Measurements from ENCODE around the gene CA10.

Gene CA10

DNA sequence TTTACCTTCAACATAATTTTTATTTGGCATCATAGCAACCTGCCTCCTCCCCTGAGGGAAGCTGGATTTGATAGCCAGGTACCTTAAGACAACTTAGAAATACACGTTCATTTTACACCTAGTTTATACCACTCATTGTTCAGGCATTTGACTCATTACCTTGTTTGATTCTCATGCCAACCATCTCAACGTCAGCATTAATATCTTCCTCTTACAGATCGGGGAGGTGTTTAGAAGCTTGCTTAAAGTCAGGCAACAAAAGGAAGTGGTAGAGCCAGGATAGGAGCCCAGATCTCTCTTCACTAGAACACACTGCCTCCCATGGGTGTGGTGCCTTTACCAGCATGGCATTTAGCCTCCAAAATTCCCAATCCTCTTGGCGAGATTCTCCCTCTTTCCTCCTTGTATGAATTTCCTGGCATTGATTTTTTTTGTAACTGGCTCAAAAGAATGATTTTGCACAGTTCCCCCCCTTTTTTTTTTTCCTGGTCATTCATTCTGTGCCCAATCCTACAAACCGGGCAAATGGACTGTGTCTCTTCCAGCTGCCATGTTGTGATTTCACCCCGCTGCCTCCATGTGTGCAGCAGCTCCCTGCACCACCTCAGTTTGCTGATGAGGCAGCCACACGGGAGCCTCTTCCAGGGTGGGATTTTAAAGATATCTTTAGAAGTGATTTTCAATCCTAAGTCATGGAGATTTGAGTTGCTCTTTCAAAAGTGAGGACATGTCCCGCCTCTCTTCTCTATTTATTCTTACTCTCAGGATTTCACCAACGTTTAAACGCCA is 514.6 kb downstream of the CA10 start:
- no peak for DNase-seq (ENCODE audit: low read depth)

DNA sequence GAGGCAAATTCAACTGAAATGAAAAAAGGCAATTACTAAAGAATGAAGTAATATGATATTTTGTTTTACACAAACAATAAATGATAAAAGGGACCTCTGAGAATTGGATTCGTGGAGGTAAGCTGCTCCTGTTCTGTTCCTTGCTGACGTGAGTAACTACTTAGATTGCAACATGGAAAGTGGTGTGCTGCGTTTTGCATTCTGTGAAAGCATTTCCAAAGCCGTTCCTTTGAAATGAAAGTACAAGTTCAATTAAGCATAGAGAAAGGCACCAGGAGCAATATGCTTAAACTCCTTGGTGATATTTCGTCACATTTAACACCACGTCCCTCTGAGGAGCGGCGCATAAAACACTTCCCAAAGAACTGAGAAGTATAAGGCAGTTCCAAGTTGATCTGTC is 516.5 kb downstream of the CA10 start:
- DNase-seq (ENCODE audit: low read depth), result no peak

DNA sequence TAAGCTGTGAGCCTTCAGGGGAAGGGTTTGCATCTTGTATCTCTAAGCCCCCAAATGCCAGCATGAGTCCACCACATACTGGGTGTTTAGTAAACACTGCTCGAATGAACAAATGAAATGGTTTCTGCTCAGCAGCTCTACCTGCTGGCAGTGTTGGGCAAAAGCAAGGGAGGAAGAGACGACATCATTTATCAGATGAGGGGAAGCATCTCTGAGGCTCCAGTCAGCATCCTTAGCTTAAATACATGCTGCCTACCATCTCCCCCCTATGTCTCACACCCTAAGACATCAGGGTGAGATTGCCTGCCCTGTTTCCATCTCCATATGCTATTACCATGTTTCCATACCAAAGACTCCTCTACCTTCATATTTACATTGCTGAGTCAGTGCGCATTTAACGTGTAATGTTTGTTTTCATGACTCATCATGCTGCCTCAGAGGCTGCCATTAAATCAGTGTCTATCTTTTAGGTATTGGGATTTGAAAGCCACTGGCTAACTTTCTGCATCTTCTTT is 518.3 kb downstream of the CA10 start:
- no peak for DNase-seq (ENCODE audit: low read depth)

DNA sequence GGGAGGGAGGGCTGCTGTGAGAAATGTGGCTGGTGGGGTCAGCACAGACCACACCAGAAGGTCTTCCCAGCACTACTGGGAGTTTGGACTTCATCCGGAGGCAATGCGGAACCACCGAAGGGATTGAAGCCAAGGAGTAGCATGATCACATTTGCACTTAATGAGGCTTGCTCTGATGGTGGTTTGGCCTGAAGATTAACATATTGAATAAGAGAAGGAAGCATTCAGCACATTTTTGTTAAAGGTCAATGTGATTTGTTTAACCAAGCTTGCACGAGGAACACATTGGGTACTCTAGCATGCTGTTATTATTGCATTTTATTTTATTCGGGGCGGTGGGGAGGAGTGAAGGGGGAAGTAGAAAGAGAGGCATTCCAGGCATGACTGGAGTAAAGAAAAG is 519.5 kb downstream of the CA10 start:
- DNase-seq (ENCODE audit: low read depth), result no peak

DNA sequence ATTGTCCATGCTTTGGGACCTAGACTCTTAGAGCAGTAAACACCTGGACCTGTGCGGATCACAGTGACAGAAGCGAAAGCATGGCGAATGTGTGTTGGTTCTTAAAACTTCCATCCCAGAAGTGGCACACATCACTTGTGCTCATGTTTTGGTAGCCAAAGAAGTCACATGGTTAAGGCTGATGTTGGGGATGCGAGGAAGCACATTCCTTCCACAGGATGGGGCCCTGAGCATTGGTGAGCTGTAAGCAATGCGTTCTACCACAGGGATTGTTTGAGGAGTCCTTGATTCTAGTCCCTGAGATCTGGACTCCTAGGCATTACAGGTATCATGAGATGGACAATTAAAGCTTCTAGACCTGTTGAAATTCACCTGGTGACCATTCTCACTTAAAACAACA is 522.2 kb downstream of the CA10 start:
- DNase-seq (ENCODE audit: low read depth), result no peak

DNA sequence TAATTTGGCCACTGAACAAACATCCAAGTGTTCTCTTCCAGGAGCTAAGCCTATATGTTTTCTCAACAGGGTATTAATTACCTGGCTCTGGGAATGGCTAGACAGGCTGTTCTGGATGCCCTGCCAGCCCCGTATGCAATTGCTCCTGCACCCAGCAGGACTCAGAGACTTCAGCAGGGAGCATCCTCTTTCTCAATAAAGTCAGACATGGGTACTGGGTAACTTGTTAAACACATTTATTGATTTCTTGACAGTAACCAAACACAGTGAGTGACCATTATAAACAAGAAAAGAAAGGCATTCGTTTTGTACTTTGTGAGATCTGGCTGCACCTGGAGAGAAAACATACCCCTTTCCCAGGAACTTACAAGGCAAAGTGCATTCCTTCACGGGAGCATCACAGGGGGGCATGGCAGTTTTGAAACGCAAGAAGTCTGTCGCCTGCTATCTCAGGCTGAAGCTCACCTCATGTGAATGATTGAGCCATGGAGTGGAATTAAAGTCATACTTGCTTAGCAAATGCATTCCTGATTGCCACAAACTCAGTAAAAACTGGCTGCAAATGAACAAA is 528.3 kb downstream of the CA10 start:
- DNase-seq (ENCODE audit: low read depth), result no peak

DNA sequence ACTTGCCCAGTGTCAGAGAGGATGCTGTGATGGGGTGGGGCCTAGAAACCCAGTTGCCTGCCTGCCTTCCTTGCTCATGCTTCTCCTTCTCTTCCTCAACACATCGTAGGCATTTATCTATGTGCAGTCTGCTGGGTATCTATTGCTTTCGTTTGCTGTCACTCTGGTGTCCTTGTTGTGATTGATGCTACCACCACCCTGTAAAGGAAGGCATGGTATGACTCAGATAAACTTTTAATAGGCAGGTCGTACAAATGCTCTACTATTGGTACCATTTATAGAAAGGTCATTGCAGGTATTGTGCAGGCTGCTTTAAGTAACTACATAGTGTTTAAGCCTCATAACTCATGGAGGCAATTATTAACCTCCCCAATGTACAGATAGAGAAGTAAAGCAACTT is 529.3 kb downstream of the CA10 start:
- no peak for DNase-seq (ENCODE audit: low read depth)

DNA sequence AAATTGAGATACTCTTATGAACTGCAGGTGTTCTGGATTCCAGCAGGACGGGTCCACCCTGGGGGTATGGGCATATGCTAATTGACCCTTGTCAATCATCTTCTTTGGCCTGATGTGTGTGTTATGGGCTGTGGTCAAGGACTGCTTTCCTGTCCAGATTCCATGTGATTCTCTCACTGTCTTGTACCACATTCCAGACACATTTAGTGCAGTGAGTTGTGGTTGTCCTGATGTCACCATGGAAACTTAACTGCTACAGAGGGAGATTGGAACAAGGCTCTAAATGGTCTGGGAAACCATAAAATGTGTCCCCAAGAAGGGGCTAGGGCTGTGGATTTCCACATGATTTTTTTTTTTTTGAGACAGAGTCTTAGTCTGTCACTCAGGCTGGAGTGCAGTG is 530.7 kb downstream of the CA10 start:
- no peak for DNase-seq (ENCODE audit: low read depth)

DNA sequence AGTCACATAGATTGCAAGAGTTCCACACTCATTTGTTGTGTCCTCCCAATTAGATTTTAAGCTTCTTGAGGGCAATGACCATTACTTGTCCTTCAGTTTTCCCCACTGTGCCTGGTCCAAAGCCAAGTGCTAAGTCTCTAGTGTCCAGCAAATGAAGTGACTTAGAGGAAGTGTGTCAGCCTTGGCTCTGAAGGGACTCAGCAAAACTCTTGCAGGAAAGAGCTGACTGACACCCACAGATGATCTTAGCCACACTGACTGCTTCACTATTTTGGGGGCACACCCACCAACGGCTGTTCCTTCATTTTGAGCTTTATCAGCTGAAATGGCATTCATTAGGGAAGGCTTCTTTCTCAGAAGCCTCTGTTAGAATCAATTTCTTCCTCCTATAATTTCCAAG is 540.0 kb downstream of the CA10 start:
- DNase-seq (ENCODE audit: low read depth), result no peak

DNA sequence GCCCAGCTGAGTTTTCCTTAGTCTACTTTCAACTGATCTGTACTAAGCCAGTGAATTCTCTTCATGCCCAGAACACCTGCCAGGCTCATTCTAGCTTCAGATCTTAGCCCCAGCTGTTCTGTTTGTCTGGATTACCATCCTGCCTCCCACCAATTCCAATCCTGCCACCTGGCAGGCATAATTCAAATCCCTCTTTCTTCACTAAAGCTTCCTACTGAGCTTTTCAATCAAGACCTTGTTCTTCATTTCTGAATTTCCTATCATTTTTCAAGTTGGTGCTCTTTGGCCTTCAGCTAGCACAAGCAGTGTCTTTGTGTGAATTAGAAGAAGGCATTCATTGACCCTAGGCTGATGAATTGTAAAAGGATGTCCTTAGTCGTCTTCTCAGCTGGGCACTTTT is 540.5 kb downstream of the CA10 start:
- DNase-seq (ENCODE audit: low read depth), result no peak

DNA sequence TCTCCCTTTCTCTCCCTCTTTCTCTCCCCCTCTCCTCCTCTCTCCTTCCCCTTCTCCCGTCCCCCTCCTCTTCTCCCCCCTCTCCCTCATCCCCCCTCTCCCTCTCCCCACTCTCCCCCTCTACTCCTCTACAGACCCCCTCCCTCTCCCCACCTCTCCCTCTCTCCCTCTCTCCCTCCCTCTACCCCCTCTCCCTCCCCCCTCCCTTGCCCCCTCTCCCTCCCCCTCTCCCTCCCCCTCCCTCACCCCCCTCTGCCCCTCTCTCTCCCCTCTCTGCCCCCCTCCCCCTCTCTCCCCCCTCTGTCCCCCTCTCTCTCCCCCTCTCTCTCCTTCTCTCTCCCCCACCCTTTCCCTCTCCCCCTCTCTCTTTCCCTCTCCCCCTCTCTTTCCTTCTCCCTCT is 545.3 kb downstream of the CA10 start:
- no peak for DNase-seq (ENCODE audit: low read depth)

DNA sequence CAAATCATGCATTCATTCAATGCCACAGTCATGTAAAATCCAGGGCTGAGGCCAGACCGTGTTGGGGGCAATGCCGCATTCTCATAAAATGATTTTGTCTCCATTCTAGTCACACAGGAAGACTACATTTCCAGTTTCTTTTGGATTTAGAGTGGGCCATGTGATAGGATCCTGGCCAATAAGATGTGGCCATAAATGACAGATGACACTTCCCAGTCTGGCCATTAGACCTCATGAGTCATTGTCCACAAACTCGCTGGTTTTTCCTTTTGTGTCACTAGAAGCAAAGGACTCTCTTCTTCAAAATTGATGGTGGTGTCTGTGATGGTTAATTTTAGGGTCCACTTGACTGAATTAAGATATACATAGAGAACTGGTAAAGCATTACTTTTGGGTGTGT is 545.8 kb downstream of the CA10 start:
- DNase-seq (ENCODE audit: low read depth), result no peak

DNA sequence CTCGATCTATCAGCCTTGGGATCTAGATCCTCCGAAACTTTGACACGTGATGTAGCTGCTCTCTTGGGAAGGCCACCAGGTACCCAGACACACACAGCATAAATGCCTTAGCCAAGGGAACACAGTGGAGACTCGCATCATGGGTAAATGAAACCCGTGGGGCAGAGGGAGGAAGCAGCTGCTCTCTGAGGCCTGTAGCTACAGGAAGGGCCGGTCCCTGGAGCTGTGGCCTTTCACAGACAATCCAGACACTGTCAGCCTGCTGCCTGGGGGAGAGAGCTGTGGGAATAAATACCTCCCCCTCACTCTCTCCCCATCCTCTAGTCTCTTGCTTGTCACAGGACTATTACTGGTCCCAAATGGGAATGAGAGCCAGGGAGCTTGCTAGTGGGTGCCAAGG is 546.9 kb downstream of the CA10 start:
- no peak for DNase-seq (ENCODE audit: low read depth)

DNA sequence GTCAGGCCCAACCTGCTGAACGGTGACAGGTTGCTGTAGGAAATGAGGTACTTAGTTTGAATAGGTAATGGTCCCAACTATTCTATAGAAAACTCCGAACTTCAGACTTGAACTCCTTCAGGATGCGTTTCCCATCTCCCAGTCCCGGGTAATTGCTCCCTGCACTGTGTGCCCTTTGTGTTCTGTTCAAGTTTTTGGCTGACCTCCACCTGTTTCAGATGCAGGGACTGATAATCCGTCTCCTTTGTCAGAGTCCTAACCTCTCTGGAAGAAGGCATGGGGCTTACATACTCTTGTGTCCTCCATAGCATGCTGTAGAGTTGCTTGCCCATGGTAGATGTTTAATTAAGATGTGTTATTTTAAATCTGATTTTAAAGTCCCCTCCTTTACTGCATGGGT is 547.7 kb downstream of the CA10 start:
- no peak for DNase-seq (ENCODE audit: low read depth)

DNA sequence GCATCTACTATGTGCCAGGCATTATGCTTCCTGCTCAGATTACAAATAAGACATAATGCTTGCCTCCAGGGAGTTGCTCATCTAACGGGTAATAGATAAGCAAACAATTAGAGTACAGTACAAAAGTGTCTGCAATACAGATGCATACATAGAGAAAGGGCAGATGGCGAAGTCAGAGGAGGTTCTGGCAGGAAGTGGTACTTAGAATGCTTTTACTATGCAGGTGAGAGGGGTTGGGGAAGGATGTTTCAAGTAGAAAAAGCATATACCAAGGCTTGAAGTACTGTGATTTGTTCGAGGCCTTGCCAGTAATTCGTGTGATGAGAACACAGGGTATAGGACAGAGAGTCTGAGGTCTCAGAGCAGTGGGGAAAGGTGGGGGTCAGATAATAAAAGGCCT is 548.4 kb downstream of the CA10 start:
- no peak for DNase-seq (ENCODE audit: low read depth)

DNA sequence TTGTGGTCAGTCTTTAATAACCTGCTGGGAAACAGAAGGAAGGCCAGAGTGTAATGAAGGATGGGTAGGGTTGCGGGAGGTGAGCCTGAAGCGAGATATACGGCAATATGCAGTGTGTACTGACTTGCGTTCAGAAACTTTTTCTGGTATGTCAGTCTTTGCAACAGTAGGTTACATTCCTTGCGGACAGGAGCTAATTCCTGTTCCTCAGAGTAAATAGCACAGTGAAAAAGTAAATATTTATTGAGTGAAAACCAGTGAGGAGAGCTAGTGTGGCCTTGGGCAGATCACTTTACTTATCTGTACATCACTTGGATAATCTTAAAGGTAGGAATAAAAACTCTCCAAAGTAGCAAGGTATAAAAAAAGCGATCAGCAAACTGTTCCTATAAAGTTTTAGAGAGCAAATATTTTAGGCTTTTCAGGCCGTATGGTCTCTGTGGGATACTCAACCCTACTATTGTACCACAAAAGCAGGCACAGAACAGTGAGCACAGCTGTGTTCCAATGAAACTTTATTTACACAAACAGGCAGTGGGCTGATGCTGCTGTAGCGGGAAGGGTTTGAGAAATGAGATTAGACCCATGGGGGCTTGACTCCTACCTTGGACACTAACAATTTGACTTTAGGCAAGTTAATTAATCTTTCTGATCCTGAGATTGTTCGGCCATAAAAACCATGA is 550.1 kb downstream of the CA10 start:
- DNase-seq (ENCODE audit: low read depth), result no peak

DNA sequence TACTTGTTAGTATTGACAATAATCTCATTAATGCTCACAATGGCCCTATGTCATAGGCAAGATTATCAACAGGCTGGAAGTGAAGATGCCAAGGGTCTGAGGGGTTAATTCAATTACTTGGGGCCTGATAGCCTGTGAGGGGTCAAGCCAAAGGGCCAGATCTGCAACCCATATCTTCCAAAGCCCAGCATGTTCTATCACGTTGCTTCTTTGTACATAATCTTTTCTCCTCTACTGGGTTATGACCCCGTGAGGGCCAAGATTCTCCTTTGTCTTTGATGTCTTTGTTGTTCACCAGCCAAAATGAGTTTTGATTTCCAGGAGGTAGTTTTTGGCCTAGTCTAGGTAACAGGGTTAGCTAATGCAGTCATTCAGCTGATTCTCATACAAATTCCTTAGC is 551.0 kb downstream of the CA10 start:
- DNase-seq (ENCODE audit: low read depth), result no peak

DNA sequence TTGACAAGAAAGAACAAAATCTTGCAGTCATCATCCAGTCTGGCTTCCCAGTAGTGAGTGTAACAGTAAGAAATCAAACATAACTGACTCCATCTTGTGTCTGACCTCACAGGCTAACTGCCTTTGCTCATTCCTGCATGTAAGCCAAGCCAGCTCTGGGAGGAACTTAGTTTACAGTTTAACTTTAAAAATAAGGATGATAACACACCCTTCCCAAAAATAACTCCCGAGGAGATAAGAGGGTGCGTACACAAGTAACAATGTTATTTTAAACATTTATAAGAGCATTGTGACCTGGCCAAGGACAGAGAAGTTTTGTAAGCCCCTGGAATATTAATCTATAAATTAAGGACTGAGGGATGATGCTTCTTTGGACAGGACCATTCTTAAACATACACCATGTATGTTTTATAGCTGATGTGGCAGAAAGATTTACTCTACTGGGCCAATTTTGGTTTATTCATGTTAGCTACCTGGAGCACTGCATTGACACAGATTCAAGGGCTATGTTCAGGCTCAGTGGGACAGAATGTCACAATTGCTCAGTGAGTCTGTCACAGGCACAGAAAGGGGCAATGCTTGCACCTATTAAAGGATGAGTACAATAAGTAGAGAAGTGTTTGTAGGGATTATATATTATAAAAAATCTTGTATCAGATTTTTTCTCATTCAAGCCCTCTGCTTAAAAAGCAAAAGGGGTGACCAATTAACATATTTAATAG is 554.1 kb downstream of the CA10 start:
- no peak for DNase-seq (ENCODE audit: low read depth)

DNA sequence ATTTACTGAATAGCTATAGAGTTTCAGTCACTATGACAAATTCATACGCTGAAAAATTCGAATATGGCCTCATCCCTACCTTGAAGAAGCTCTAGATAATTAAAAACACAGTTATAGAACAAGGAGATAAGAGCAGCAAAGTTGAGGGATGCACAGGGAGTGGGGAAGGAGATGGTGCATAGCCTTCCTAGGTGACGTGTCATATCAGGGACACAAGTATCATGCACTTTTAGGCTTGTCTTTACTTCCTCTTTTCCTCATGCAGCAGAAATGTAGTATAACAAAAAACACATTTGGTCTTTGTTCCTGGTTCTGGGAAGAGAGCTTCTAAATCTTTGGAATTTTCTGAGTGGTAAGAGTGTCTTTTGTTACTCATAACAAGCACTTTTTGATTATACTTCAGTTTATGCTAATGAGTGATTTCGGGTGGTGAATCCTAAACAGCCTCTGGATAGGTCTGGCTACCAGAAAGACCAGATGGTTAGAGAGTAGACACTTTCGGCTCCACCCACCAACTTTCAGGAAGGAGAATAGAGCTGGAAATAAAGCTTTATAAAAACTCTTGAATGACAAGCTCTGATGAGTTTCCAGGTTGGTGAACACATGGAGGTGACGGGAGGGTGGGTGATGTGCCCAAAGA is 556.8 kb downstream of the CA10 start:
- no peak for DNase-seq (ENCODE audit: low read depth)

DNA sequence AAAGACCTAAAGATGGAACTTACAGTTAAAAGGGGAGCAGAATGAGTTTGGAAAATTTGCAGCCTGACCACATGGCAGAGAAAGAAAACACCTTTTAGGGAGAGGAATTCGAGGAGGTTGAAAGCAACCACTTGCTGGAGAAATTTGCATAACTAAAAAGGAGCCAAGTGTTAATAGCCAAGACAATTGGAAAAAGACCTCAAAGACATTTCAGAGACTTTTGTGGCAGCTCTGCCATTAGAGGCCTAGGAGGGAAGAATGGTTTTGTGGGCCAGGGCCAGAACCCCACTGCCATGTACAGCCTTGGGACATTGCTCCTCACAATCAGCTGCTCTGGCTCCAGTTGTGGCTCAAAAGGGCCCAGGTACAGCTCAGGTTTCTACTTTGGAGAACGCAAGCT is 559.7 kb downstream of the CA10 start:
- DNase-seq (ENCODE audit: low read depth), result no peak

DNA sequence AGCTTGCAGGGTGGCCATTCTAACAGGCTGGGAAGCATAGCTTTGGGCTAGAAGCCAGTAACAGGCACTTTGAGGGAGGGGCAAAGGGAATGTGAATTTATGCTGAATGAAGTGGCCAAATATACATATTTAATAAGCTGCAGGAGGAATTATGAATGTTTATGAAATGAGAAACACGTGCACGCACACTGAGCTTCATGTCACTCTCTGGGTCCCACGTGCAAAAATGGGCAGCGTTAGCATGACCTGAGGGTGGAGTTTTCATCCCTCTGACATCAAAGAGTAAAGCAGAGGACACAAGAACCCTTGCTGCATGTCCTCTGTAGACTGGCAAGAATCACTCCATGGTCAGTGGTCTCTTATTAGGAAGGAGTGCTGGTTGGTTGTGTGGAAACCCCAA is 561.2 kb downstream of the CA10 start:
- DNase-seq (ENCODE audit: low read depth), result no peak

DNA sequence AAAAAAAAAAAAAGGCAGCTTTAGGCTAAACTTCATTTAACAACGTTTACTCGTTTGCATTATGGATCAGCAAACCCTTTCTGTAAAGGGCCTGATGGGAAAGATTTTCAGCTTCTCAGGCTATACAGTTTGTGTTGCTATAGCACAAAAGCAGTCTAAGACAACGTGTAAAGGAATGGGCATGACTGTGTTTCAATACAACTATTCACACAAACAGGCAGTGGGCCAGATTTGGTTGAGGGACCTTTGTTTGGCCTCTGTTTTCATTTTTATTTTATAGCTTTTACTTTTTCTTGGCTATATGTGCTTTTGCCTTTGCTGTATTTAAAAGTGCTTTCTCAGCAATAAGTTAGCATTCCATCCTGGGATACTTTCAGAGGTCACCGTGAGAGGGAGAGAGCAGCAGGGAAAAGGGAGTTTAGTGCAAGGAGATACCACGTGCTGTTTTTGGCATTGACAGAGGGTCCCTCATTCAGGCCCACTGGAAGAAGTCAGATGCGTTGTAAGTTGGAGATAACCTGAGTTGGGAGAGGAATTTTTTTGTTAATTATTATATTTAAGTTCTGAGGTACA is 562.6 kb downstream of the CA10 start:
- DNase-seq (ENCODE audit: low read depth), result no peak

Data from GM04503 (cell line).